Stimulated activated CD8-positive, alpha-beta memory T cell treated with anti-CD3 and anti-CD28 coated beads, Interleukin-15, amount 100 ng/mL, for 48 hours (primary cell): ENCODE data around the gene CSNK1E.
"Not testable (repeated sequence)": the region's sequence is repeated elsewhere in the genome, so short reads cannot be mapped to it uniquely, and the experiment has no call there.

Experiments used
- DNase-seq, 2 donors: peaks; one replicate each; pipeline ENCODE4 v3.0.0-alpha.2; 2020; ENCODE audit warnings: low read depth in 2 of 2

The CSNK1E gene

GRCh38 chr22:38317122-38317994, at the start of gene CSNK1E:
Gene CSNK1E, minus strand, starts transcription at chr22:38317433. Its CDS starts 3,276 bp downstream, at chr22:38314157.
- peak; percentile 52 to 53 for DNase-seq

- DNase-seq = not testable (repeated sequence)
These were observed 48.6 kb upstream of the CSNK1E start for GRCh38 chr22:38365829-38366228.

- DNase-seq = not testable (repeated sequence)
These were observed 47.9 kb upstream of the CSNK1E start for GRCh38 chr22:38365174-38365573.

GRCh38 chr22:38360560-38360959, 43.3 kb upstream of the CSNK1E start:
- DNase-seq = not testable (repeated sequence)

GRCh38 chr22:38359817-38360216, 42.6 kb upstream of the CSNK1E start:
- DNase-seq = not testable (repeated sequence)

GRCh38 chr22:38357971-38358370, 40.7 kb upstream of the CSNK1E start:
- not testable (repeated sequence) for DNase-seq

- no peak for DNase-seq
These were observed 38.0 kb upstream of the CSNK1E start for GRCh38 chr22:38355275-38355674.

GRCh38 chr22:38353701-38354100, 36.5 kb upstream of the CSNK1E start:
- no peak for DNase-seq

GRCh38 chr22:38353142-38353629, 36.0 kb upstream of the CSNK1E start:
- peak; percentile 51 to 55 for DNase-seq

GRCh38 chr22:38352436-38352835, 35.2 kb upstream of the CSNK1E start:
- no peak for DNase-seq

GRCh38 chr22:38350444-38351359, 33.5 kb upstream of the CSNK1E start:
- no peak for DNase-seq

- no peak for DNase-seq
These were observed 31.7 kb upstream of the CSNK1E start for GRCh38 chr22:38348751-38349496.

GRCh38 chr22:38347944-38348750, 30.9 kb upstream of the CSNK1E start:
- DNase-seq = no peak

- no peak for DNase-seq
These were observed 30.1 kb upstream of the CSNK1E start for GRCh38 chr22:38347181-38347943.

- no peak for DNase-seq
These were observed 29.3 kb upstream of the CSNK1E start for GRCh38 chr22:38346506-38346905.

GRCh38 chr22:38345782-38346181, 28.5 kb upstream of the CSNK1E start:
- no peak for DNase-seq

GRCh38 chr22:38339893-38340292, 22.7 kb upstream of the CSNK1E start:
- DNase-seq = not testable (repeated sequence)

GRCh38 chr22:38338772-38339379, 21.6 kb upstream of the CSNK1E start:
- DNase-seq = no peak

- no peak for DNase-seq
These were observed 19.5 kb upstream of the CSNK1E start for GRCh38 chr22:38336699-38337098.
